ENCODE results near the gene EMX2.
"Not testable (repeated sequence)": the region's sequence is repeated elsewhere in the genome, so short reads cannot be mapped to it uniquely, and the experiment has no call there.

Gene EMX2

GRCh38 chr10:117542706-117543224 is at the start of gene EMX2:
TSS of gene EMX2 (plus strand) at chr10:117542746. CDS start at chr10:117543268, 522 bp downstream.
- DNase-seq: no peak

GRCh38 chr10:117496031-117496430 is 46.5 kb upstream of the EMX2 start:
- DNase-seq: no peak

- DNase-seq: peak; percentile 50 to 69
Observed at GRCh38 chr10:117496616-117497028, 45.9 kb upstream of the EMX2 start.

GRCh38 chr10:117497736-117498135 is 44.8 kb upstream of the EMX2 start:
- no peak for DNase-seq

GRCh38 chr10:117499248-117500105 is 43.1 kb upstream of the EMX2 start:
- no peak for DNase-seq

- DNase-seq: no peak
Observed at GRCh38 chr10:117500456-117500855, 42.1 kb upstream of the EMX2 start.

GRCh38 chr10:117501460-117502035 is 41.0 kb upstream of the EMX2 start:
- no peak for DNase-seq

- no peak for DNase-seq
Observed at GRCh38 chr10:117502421-117503243, 39.9 kb upstream of the EMX2 start.

- no peak for DNase-seq
Observed at GRCh38 chr10:117503244-117504205, 39.0 kb upstream of the EMX2 start.

- DNase-seq: no peak
Observed at GRCh38 chr10:117504562-117504961, 38.0 kb upstream of the EMX2 start.

GRCh38 chr10:117507081-117507480 is 35.5 kb upstream of the EMX2 start:
- DNase-seq: not testable (repeated sequence)

- DNase-seq: no peak
Observed at GRCh38 chr10:117509573-117509972, 33.0 kb upstream of the EMX2 start.

- DNase-seq: no peak
Observed at GRCh38 chr10:117511601-117512390, 30.8 kb upstream of the EMX2 start.

GRCh38 chr10:117514971-117515370 is 27.6 kb upstream of the EMX2 start:
- DNase-seq: no peak

GRCh38 chr10:117516681-117517080 is 25.9 kb upstream of the EMX2 start:
- DNase-seq: no peak

- no peak for DNase-seq
Observed at GRCh38 chr10:117518246-117518645, 24.3 kb upstream of the EMX2 start.

- DNase-seq: no peak
Observed at GRCh38 chr10:117519286-117519685, 23.3 kb upstream of the EMX2 start.

- DNase-seq: no peak
Observed at GRCh38 chr10:117519879-117520278, 22.7 kb upstream of the EMX2 start.

GRCh38 chr10:117530791-117531190 is 11.8 kb upstream of the EMX2 start:
- DNase-seq: no peak

- DNase-seq: no peak
Observed at GRCh38 chr10:117531371-117532002, 11.1 kb upstream of the EMX2 start.

GRCh38 chr10:117532003-117532385 is 10.6 kb upstream of the EMX2 start:
- DNase-seq: no peak

Measured in stimulated activated CD4-positive, alpha-beta T cell treated with anti-CD3 and anti-CD28 coated beads, Interleukin-4, amount 100 ng/mL, for 4 hours (primary cell).